ES-I3 (cell line): ENCODE measurements around the gene CLCA1.

Source experiments
- H3K36me3 ChIP-seq: 2 replicates; pipeline ENCODE4 v1.6.1; 2013; ENCODE audit warnings: mild to moderate bottlenecking, low read length, control low read depth, moderate library complexity; ENCODE audit not compliant: insufficient read depth
- H3K4me1 ChIP-seq: 2 replicates; pipeline ENCODE4 v1.6.1; 2013; ENCODE audit warnings: mild to moderate bottlenecking, control low read depth, low read length; ENCODE audit not compliant: insufficient read depth
- H3K9ac ChIP-seq: 2 replicates; pipeline ENCODE4 v1.6.1; 2013; ENCODE audit warnings: low read depth, mild to moderate bottlenecking, low read length, moderate library complexity
- H3K9me3 ChIP-seq: 2 replicates; pipeline ENCODE4 v1.6.1; 2013; ENCODE audit warnings: mild to moderate bottlenecking, low read length, moderate library complexity; ENCODE audit not compliant: control insufficient read depth, insufficient read depth

Gene CLCA1

DNA sequence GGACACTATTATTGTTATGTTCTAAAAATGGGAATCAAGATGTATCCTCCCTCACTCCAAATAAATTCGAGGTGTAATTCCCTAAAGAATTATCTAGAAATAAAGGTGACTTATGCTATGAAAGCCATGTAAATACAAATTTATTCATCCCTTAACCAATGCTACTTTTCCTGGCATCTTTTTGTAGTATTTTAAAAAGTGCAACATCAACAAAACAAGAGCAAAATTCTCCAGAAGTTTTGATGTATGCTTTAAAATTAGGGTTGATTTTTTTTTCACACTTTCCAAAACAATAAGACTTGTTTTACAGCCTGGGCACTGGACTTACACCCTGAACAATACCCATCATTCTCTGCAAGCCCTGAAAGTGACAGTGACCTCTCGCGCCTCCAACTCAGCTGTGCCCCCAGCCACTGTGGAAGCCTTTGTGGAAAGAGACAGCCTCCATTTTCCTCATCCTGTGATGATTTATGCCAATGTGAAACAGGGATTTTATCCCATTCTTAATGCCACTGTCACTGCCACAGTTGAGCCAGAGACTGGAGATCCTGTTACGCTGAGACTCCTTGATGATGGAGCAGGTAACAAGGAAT is 21.4 kb upstream of the CLCA1 start:
- no peaks in the 10 kb centered on the region for H3K4me1 ChIP-seq
- no peaks in the 10 kb centered on the region for H3K36me3 ChIP-seq
- H3K9me3 ChIP-seq, result no peaks in the 10 kb centered on the region
- H3K9ac ChIP-seq, result no peak overlapping the region

DNA sequence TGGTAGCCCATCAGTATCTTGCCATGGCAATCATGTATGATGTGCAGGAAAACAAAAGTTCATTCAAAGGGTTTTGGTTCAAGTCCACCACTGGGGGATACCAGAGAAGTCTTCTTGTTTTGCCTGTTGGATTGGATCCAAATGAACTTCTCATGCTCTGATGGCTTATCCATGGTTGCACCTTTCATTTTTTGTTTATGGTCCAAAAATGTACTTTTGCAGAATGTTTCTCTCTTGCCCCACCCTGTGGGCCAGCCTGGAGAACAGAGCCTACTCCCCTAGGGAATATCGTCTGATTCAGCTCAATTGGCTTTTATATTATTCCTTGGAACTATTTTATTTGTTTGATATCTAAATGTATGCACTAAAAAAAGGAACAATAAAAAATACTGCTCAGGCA is 20.1 kb upstream of the CLCA1 start:
- H3K4me1 ChIP-seq, result no peaks in the 10 kb centered on the region
- H3K36me3 ChIP-seq, result no peaks in the 10 kb centered on the region
- H3K9ac ChIP-seq, result no peak overlapping the region
- no peaks in the 10 kb centered on the region for H3K9me3 ChIP-seq

DNA sequence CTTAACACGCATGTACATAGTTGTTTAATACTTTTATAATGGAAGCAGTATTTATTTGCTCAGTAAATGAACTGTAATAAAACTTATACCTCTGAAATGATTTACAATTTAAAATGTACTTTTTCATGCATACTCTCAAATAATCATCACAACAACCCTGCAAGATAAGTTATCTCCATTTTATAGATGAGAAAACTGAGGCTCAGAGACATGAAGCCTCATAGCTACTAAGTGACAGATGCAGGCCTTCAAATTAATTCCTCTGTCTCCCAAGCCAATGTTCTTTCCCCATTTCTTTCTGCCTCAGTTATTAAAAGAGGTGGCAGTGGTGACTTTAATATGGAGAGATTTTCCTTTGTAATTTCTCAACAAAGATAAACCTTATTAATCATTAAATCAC is 19.6 kb upstream of the CLCA1 start:
- no peaks in the 10 kb centered on the region for H3K9me3 ChIP-seq
- H3K9ac ChIP-seq, result no peak overlapping the region
- H3K36me3 ChIP-seq, result no peaks in the 10 kb centered on the region
- H3K4me1 ChIP-seq, result no peaks in the 10 kb centered on the region

DNA sequence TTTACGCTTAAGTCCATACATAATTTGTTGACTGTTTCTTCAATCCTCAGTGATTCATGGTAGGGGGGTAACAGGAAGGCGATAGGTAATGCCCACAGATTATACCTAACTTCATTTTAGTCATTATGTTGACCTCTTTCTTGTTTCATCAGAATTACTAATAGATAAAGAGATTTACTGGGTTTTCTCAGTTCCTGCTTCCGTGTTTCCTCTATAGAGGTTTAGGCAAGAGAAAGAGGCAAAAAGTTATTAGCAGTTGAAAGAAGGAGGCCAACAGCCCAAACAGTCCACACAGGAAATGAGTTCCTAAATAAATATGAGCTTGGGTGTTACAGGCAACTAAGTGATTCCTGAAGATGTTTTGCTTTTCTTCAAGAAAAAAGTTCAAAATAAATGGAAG is 17.9 kb upstream of the CLCA1 start:
- H3K9me3 ChIP-seq, result no peaks in the 10 kb centered on the region
- H3K9ac ChIP-seq, result no peak overlapping the region
- no peaks in the 10 kb centered on the region for H3K36me3 ChIP-seq
- H3K4me1 ChIP-seq, result no peaks in the 10 kb centered on the region

DNA sequence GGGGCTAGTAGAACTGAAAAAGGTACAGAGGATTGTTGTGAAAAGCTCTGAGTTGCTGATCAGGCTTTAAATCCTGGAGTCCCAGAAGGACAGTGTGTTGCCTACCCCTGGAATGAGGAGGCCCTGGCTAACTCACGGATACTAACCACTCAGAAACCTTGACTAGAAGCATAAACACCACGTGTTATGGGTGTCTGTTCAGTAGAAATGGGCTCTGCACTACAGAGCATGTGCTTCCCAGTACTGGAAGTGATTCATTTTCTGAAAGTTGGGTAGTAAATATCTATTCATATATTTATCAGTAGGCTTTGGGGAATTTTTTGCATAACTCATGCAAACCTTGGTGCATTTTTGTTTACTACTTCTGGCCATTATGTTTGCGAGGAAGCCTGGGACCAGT is 15.1 kb upstream of the CLCA1 start:
- no peaks in the 10 kb centered on the region for H3K9me3 ChIP-seq
- H3K36me3 ChIP-seq, result no peaks in the 10 kb centered on the region
- no peaks in the 10 kb centered on the region for H3K4me1 ChIP-seq
- no peak overlapping the region for H3K9ac ChIP-seq

DNA sequence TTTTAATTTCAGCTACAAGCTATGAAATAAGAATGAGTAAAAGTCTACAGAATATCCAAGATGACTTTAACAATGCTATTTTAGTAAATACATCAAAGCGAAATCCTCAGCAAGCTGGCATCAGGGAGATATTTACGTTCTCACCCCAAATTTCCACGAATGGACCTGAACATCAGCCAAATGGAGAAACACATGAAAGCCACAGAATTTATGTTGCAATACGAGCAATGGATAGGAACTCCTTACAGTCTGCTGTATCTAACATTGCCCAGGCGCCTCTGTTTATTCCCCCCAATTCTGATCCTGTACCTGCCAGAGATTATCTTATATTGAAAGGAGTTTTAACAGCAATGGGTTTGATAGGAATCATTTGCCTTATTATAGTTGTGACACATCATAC is 13.7 kb upstream of the CLCA1 start:
- no peaks in the 10 kb centered on the region for H3K9me3 ChIP-seq
- no peak overlapping the region for H3K9ac ChIP-seq
- no peaks in the 10 kb centered on the region for H3K36me3 ChIP-seq
- no peaks in the 10 kb centered on the region for H3K4me1 ChIP-seq

DNA sequence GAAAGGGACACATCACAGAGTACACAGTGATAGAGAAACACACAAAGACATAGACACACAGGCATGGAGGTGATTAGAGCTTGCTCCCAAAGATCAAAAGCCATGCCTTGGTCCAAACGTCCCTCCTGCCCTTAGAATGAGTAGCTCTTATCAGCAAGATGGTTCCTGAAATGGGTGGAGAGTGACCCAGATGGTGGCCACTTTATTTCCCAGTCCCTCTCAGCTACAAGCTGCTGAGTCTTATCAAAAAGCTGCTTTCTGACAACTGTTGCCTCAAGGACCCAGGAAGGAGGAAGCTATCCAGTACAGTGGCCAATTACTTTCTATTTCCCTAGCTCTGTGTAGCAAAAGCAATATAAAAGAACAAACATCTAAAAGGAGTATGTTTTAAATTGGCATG is 7.7 kb upstream of the CLCA1 start:
- no peaks in the 10 kb centered on the region for H3K9me3 ChIP-seq
- no peak overlapping the region for H3K9ac ChIP-seq
- no peaks in the 10 kb centered on the region for H3K36me3 ChIP-seq
- H3K4me1 ChIP-seq, result no peaks in the 10 kb centered on the region

DNA sequence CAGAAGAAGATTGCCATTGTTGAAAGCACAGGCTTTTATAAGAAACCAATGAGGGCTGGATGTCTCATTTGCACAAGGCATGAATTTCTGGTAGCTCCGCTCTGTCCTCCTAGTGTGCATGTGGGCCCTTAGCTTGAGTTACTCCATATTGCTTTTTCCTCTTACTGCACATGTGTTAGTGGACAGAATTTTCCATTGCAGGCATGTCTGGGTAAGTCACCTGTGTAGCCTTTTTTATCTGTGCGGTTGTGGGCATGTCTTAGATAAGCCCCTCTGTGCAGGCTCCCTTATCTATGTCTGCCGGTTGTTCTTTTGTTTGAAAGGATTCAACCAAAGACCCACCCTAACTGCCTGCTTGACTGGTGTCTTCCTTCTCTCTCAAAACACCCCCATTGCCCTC is 7.2 kb upstream of the CLCA1 start:
- Histone ChIP-seq H3K4me1 (no peaks in the 10 kb centered on the region), H3K9me3 (no peaks in the 10 kb centered on the region), H3K9ac (no peak overlapping the region), H3K36me3 (no peaks in the 10 kb centered on the region)

DNA sequence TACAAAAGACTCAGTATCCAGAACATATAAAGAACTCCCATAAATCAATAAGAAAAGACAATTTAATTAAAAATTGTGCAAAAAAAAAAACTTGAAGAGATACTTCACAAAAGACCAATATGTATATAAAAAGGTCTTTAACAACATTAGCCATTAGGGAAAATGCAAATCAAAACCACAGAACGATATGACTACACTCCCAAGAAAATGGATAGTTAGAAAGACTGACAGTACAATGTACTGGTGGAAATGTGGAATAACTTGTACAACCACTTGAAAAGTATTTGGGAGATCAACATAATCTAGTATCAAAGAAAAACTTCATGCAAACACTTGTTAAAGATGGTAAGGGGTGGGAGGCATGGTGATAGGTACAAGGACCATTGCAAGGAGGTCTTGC is 3.9 kb upstream of the CLCA1 start:
- Histone ChIP-seq H3K9me3 (no peaks in the 10 kb centered on the region), H3K9ac (no peak overlapping the region), H3K4me1 (no peaks in the 10 kb centered on the region)

DNA sequence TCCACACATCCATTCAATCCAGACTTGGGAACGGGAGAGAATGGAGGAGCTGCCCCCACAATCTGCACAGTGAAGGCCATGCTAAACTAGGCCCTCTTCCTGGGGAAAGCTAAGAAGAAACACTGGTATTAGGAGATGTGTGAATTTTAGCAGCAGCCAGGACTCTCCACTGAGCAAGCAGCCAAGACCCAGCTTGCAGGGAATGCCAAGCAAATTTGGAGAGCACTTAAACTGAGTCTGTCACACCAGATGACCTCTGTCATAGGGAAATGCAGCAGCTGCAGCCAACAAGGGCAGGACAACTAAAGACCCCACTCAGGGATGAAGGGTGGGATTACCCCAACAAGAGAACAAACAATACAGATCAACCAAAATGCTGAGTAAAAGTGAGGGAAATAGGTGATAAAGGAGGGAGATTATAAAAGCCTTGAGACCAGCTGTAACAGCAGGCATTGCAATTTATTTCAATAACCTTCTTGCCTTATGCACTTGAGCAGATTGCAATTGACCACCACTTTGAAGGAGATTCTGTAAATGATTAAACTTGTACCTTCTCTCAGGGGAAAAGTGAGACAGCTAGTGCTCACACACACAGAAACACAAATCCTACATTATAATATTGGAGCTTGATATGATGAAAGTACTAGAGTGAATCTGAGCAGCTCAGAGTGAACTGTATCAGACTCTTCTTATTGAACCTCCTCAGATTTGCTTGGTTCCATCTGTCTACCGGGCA is 2.5 kb upstream of the CLCA1 start:
- H3K9ac ChIP-seq, result no peak overlapping the region
- no peaks in the 10 kb centered on the region for H3K9me3 ChIP-seq
- no peaks in the 10 kb centered on the region for H3K4me1 ChIP-seq
- H3K36me3 ChIP-seq, result no peaks in the 10 kb centered on the region

More for the DNA sequence above, 3.9 kb upstream of the CLCA1 start:
- H3K36me3 ChIP-seq, result no peaks in the 10 kb centered on the region

DNA sequence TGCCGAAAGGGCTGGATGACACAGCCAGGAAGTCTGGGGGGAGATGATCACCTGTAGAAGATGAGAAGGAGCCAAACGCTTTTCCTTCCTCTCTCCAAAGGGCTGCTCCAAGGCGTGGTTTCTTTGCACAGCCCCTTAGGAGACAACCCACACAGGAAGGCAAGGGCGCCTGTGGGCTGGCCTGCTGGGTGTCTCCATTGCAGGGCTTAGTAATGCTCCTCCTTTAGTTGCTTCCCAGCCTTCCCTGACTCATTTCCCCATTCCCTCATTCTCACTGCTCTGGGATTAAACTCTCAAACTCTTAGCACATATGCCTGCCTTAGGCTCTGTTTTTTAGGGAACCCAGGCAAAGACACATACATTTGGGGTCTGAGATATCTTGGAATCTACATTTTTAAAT is 1.7 kb upstream of the CLCA1 start:
- H3K9me3 ChIP-seq, result no peaks in the 10 kb centered on the region
- H3K4me1 ChIP-seq, result no peaks in the 10 kb centered on the region
- H3K9ac ChIP-seq, result no peak overlapping the region
- H3K36me3 ChIP-seq, result no peaks in the 10 kb centered on the region

DNA sequence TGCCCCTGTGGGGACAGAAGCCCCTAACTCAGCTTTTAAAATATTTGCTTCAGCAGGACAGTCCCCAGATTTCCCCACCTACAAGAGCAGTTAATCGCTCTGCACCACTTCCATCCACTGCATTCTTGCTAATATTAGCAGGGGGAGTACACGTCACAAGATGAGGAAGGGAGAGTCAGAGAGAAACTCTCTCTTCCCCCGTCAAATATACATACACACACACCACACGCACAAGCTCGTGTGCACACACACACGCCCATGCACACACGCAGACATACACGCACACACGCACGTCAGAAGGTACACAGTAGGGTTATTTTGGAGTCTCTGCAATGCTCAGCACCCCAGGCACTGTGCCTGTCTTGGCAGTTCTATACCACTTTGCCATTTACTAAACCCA is 2.1 kb downstream of the CLCA1 start:
- no peaks in the 10 kb centered on the region for H3K4me1 ChIP-seq
- H3K9ac ChIP-seq, result no peak overlapping the region
- no peaks in the 10 kb centered on the region for H3K9me3 ChIP-seq
- no peaks in the 10 kb centered on the region for H3K36me3 ChIP-seq

DNA sequence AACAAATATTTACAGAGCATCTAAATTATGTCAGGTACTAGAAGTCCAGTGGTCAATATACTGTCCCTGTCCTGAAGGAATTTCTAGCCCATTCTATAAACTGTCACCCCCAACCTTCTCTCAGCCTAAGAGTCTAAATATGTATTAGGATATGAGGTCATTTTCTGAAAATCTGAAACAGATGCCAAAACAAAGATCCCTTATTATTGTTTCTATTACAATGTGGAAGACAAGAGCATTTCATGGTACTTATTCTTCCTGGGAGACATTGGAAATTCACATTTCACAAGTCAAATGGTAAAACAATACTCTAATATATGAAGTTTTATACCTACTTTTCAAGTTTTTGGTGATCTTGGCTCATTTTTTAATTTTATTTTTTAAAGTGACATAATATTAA is 2.6 kb downstream of the CLCA1 start:
- no peaks in the 10 kb centered on the region for H3K9me3 ChIP-seq
- no peaks in the 10 kb centered on the region for H3K36me3 ChIP-seq
- no peaks in the 10 kb centered on the region for H3K4me1 ChIP-seq
- H3K9ac ChIP-seq, result no peak overlapping the region

DNA sequence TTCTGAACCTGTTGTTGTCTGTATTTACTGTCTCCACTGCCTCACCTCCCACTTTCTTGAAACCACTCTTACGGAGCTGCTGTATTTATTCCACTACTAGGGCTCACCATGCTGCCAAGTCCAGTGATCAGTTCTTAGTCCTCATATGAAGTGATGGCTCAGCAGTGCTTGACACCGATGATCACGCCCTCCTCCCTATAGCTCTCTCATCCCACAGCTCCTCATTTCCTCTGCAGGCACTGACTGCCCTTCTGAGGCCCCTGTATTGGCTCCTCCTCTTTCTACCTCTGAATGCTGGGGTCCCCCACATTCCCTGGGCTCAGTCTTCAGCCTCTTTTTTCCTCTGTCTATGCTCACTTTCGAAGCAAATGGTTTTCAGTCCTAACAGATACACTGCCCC is 3.4 kb downstream of the CLCA1 start:
- no peaks in the 10 kb centered on the region for H3K9me3 ChIP-seq
- no peaks in the 10 kb centered on the region for H3K36me3 ChIP-seq
- H3K4me1 ChIP-seq, result no peaks in the 10 kb centered on the region
- no peak overlapping the region for H3K9ac ChIP-seq

DNA sequence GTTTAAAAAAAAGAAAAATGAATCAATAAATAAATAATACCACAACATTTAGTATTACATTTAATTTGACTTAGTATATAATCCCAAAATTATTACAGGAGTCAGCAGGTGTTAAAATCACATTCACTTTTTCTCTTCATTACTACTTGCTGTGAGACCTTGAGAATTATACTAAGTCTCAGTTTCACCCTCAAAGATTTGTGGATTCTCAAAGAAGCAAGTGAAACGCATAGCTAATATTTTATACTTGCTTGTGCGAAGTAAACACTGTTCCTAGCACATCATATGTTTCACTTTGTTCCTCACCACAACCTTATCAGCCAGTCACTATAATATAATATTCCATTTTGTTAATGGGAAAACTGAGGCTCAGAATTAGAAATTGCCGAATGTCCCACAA is 4.0 kb downstream of the CLCA1 start:
- Histone ChIP-seq H3K36me3 (no peaks in the 10 kb centered on the region), H3K9me3 (no peaks in the 10 kb centered on the region), H3K4me1 (no peaks in the 10 kb centered on the region), H3K9ac (no peak overlapping the region)
